HEK293T (cell line): ENCODE results near the gene ASTN2.

Experiments
- CTCF ChIA-PET: fragments of 350-600 bp; formaldehyde crosslinking; extraction: SDS; loops from one replicate; lab custom pipeline; 2021; ENCODE audit warnings: antibody characterized with exemption, inconsistent platforms; lab: Yijun Ruan, JAX
- POLR2A ChIA-PET: fragments of 350-600 bp; formaldehyde crosslinking; extraction: SDS; loops from one replicate; lab custom pipeline; 2020; ENCODE audit warnings: antibody characterized with exemption, inconsistent platforms; lab: Yijun Ruan, JAX
- DNase-seq: peaks from one replicate; pipeline ENCODE4 v3.0.0; 2012; ENCODE audit warnings: mixed read lengths; ENCODE audit errors: extremely low spot score
- ARNT ChIP-seq: fragments of 450-650 bp; IDR thresholded peaks from 2 replicates; pipeline ENCODE4 v1.6.1; 2017; ENCODE audit warnings: mild to moderate bottlenecking
- BHLHE40 ChIP-seq: fragments of 450-650 bp; IDR thresholded peaks from 2 replicates; pipeline ENCODE4 v1.6.1; 2016; ENCODE audit warnings: mild to moderate bottlenecking, moderate library complexity, borderline replicate concordance
- CTBP1 ChIP-seq: fragments of 450-650 bp; IDR thresholded peaks from 2 replicates; pipeline ENCODE4 v1.6.1; 2016; ENCODE audit warnings: borderline replicate concordance
- ELF4 ChIP-seq: fragments of 450-650 bp; IDR thresholded peaks from 2 replicates; pipeline ENCODE4 v1.6.1; 2017; ENCODE audit warnings: antibody characterized with exemption
- FOXA1 ChIP-seq: fragments of 450-650 bp; IDR thresholded peaks from 2 replicates; pipeline ENCODE4 v1.6.1; 2016; ENCODE audit warnings: mild to moderate bottlenecking
- FOXK2 ChIP-seq: fragments of 450-650 bp; IDR thresholded peaks from 2 replicates; pipeline ENCODE4 v1.6.1; 2016; ENCODE audit warnings: mild to moderate bottlenecking
- FOXM1 ChIP-seq: fragments of 450-650 bp; IDR thresholded peaks from 2 replicates; pipeline ENCODE4 v1.6.1; 2017; ENCODE audit warnings: mild to moderate bottlenecking, borderline replicate concordance
- HDGF ChIP-seq: fragments of 450-650 bp; IDR thresholded peaks from 2 replicates; pipeline ENCODE4 v1.6.1; 2017; ENCODE audit warnings: antibody characterized with exemption, borderline replicate concordance
- L3MBTL2 ChIP-seq: fragments of 450-650 bp; conservative IDR thresholded peaks from 2 replicates; pipeline ENCODE4 v1.6.1; 2016; ENCODE audit warnings: mild to moderate bottlenecking
- LEF1 ChIP-seq: fragments of 450-650 bp; IDR thresholded peaks from 2 replicates; pipeline ENCODE4 v1.6.1; 2017; ENCODE audit warnings: mild to moderate bottlenecking, borderline replicate concordance
- NFRKB ChIP-seq: fragments of 450-650 bp; IDR thresholded peaks from 2 replicates; pipeline ENCODE4 v1.6.1; 2016; ENCODE audit warnings: mild to moderate bottlenecking, moderate library complexity
- SP1 ChIP-seq: fragments of 450-650 bp; IDR thresholded peaks from 2 replicates; pipeline ENCODE4 v1.6.1; 2017
- SUZ12 ChIP-seq: fragments of 450-650 bp; IDR thresholded peaks from 2 replicates; pipeline ENCODE4 v1.6.1; 2016; ENCODE audit warnings: mild to moderate bottlenecking
- TARDBP ChIP-seq: fragments of 450-650 bp; IDR thresholded peaks from 2 replicates; pipeline ENCODE4 v1.6.1; 2016
- ZNF384 ChIP-seq: fragments of 450-650 bp; IDR thresholded peaks from 2 replicates; pipeline ENCODE4 v1.6.1; 2016
- TF ChIP-seq, protein P1 (sequence below): fragments of 450-650 bp; IDR thresholded peaks from 2 replicates; pipeline ENCODE4 v1.6.1; 2016

The ASTN2 gene

DNA sequence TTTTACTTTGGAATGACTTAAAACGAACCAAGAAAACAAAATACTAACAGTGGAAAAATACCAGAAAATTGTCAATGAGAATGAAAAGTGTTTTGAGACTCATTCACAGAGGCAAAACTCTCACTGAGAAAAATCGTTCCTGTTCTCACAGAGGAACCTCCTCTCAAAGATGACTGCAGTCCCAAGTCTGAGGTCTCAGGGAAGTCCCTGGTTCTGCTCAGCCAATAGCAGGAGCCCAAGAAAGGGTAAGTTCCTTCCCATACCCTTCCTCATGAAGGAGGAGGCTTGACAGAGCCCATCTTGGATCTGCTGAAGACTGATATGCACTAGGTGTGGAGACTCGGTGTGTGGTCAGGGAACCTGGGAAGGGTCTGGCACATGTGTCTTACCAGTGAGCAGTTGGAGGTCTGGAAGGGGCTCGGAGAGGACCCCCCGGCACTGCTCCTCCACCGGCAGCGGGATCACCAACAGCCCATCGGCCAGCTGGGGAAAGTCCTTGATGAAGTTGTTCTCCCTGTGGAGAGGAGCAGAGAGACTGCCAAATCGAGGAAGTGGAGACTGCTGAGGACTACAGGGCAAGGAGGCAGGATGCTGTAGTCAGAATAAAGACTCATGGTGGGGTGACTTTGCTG is 681.7 kb downstream of the ASTN2 start:
- no peak for TF ChIP-seq ZNF384
- no peak for TF ChIP-seq FOXK2
- no peak for TF ChIP-seq L3MBTL2
- no peak for TF ChIP-seq LEF1
- POLR2A ChIA-PET, result no interaction called here
- no peak for DNase-seq
- CTCF ChIA-PET, result no interaction called here

DNA sequence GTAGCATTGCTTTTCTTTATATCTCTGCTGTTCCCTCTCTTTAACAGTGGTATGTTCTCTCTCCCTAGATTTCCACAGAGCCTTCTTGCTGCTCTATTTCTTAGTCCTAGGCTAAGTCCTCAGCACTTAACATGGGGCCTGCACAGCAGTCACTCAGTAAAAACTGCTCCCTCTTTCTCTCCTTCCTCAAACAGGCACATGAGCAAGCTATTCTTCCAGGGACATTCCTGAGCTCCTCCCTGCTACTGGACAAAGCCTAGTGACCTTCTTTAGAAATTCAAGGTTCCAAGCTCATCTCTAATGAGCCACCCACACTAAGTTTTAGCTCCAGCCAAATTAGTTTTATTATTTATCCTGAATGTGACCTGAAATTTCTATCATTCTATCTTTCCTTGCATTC is 688.3 kb downstream of the ASTN2 start:
- TF ChIP-seq SUZ12, result no peak
- no peak for TF ChIP-seq LEF1
- TF ChIP-seq FOXK2, result no peak
- TF ChIP-seq, protein P1, sequence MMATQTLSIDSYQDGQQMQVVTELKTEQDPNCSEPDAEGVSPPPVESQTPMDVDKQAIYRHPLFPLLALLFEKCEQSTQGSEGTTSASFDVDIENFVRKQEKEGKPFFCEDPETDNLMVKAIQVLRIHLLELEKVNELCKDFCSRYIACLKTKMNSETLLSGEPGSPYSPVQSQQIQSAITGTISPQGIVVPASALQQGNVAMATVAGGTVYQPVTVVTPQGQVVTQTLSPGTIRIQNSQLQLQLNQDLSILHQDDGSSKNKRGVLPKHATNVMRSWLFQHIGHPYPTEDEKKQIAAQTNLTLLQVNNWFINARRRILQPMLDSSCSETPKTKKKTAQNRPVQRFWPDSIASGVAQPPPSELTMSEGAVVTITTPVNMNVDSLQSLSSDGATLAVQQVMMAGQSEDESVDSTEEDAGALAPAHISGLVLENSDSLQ, result no peak
- TF ChIP-seq HDGF, result no peak
- no peak for TF ChIP-seq BHLHE40
- POLR2A ChIA-PET, result no interaction called here
- DNase-seq, result no peak
- CTCF ChIA-PET, result interaction anchor here (0.9 to 1.0 kb wide), 2 partner anchors 11 to 15 kb away, joined by 4 to 6 read pairs; no protein-coding TSS in a partner anchor

DNA sequence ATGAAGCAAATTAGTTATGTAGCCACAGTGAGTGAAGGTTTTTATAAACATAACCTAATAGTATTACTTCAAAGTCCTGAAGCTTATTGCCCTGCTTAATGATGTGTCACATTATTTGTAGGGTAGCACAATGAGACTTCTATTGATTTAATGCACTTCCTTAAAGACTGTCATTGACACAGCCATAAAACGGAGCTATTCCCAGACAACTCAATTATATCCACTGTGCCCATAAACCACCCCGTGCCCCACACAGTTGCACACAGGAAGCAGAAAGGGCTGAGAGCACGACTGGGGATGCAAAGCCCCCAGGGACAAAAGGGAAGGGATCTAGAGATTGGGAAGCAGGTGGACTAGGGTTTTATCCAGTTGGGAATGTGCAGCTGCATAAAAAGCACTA is 690.7 kb downstream of the ASTN2 start:
- ChIA-PET POLR2A (no interaction called here), CTCF (no interaction called here)
- DNase-seq, result no peak
- no peak for TF ChIP-seq CTBP1
- no peak for TF ChIP-seq FOXA1
- TF ChIP-seq ARNT, result no peak
- no peak for TF ChIP-seq SP1
- no peak for TF ChIP-seq SUZ12
- TF ChIP-seq FOXM1, result no peak
- TF ChIP-seq, protein P1, result no peak
- no peak for TF ChIP-seq ELF4
- no peak for TF ChIP-seq TARDBP
- no peak for TF ChIP-seq NFRKB
- no peak for TF ChIP-seq LEF1
- no peak for TF ChIP-seq BHLHE40

DNA sequence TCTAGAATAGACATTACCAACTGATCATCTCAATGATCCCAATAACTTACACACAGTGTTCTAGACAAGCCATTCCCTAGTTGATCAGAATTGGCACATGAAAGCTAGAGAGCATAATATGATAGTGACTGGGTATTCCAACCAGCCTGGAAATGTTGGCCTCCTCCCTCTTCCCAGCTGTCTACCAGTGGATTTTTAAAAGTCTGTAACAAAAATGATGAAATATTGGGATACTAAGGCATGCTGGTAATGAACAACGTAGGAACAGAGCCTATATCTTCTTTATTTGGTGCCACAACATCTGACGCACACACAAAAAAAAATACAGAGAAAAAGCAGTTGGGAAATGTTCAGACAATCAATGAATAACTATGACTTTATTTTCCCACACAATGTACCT is 692.9 kb downstream of the ASTN2 start:
- no peak for DNase-seq
- ChIA-PET CTCF (no interaction called here), POLR2A (no interaction called here)
- TF ChIP-seq SP1 (no peak), ZNF384 (no peak), BHLHE40 (no peak), SUZ12 (no peak), HDGF (no peak), NFRKB (no peak), ELF4 (no peak), ARNT (no peak), TARDBP (no peak)
- TF ChIP-seq, protein P1, result no peak

DNA sequence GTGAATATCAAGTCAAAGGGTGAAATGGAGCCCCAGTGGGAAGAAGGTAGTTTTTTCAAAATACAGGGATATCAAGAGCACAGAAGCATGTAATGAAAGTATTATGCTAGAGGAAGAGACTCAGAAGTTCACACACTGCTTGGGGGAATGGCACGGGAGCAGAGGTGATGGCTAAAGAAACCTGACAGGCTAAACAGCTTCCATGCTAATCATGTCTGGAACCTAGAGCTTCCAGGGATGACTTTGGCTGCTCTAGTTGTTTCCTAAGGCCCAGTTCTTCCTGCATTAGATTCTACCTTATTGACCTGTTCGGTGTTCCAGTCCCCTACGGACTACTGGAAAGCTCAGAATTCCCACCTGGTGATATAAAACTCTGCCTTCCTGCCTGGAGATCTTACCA is 693.4 kb downstream of the ASTN2 start:
- no peak for DNase-seq
- ChIA-PET POLR2A (no interaction called here), CTCF (no interaction called here)
- no peak for TF ChIP-seq CTBP1
- no peak for TF ChIP-seq NFRKB
- TF ChIP-seq LEF1, result no peak
- TF ChIP-seq ZNF384, result no peak

DNA sequence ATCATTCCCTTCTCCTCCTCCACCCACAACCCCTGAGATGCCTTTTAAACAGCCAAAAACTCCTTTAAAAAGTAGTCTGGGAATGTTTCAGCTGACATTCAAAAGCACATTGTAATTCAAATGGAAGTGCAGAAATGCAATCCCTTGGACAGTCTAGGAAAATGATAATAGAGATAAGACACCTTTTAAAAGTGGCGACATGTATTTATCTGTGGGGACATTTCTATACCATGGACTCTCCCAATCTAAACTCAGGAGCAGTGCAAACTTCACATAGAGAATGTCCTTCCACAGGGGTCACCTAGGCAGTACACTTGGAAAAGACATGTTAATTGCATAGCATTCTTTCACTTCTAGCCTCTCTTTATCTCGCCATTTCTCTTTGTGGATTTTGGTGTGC is 694.7 kb downstream of the ASTN2 start:
- no peak for TF ChIP-seq FOXK2
- no peak for TF ChIP-seq NFRKB
- no peak for TF ChIP-seq BHLHE40
- TF ChIP-seq CTBP1, result no peak
- TF ChIP-seq TARDBP, result no peak
- ChIA-PET POLR2A (no interaction called here), CTCF (no interaction called here)
- DNase-seq, result no peak

DNA sequence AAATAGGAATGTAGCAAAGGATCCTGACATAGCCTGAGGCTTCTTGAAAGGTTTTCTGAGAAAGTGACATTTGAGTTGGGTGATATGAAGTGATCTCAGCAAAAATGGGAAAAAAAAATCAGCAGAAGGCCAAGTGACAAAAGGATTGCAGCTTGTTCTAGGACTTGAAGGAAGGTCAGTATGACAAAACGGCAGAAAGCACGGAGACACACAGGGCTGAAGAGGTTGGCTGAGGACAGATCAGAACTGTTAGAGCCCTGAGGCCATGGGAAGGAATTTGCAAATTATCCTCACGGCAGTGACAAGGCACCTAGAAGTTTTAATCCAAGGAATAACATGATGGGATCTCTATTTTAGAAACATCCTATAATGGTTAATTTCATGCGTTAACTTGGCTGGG is 696.7 kb downstream of the ASTN2 start:
- TF ChIP-seq TARDBP, result no peak
- TF ChIP-seq LEF1, result no peak
- TF ChIP-seq ELF4, result no peak
- TF ChIP-seq FOXA1, result no peak
- no peak for DNase-seq
- ChIA-PET POLR2A (no interaction called here), CTCF (no interaction called here)
